GM19395 (cell line): ENCODE data around the gene MACROD2.
"Not testable (repeated sequence)": the region's sequence is repeated elsewhere in the genome, so short reads cannot be mapped to it uniquely, and the experiment has no call there.

ENCODE experiments used
- ATAC-seq: cut with Tn5 transposase; IDR thresholded peaks from one replicate; pipeline ENCODE4 v1.9.1; 2021; ENCODE audit warnings: mild to moderate bottlenecking, moderate library complexity; ENCODE audit not compliant: unreplicated experiment

Gene MACROD2

DNA sequence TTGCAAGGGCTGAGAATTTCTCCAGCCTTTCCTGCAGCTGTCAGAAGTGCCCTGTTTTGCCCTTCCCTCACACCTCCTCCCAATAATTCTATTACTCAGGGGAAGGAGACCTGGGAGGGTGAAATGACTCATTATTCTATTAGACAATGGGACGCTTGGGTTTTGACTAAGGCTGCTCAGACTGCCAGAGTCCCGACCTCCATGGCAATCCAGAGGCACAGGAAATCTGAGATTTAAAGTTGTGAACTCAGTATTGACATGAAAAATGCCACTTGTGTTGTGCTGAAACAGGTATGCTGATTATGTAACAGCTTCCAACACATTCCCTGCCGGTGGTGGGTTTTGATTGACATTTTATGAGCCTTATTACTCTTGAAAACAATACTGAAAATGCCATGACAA is 967.9 kb downstream of the MACROD2 start:
- no peak for ATAC-seq

DNA sequence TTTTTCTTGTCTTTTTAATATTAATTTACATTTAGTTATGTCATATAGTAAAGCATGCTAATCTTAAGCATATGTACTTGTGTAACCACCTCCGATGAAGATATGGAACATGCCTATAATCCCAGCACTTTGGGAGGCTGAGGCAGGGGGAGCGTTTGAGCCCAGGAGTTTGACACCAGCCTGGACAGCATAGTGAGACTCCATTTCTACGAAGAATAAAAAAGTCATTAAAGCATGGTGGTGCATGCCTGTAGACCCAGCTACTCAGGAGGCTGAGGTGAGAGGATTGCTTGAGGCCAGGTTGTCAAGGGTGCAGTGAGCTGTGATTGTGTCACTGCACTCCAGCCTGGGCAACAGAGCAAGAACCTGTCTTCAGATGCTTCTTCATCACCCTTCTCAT is 970.9 kb downstream of the MACROD2 start:
- ATAC-seq, result no peak

DNA sequence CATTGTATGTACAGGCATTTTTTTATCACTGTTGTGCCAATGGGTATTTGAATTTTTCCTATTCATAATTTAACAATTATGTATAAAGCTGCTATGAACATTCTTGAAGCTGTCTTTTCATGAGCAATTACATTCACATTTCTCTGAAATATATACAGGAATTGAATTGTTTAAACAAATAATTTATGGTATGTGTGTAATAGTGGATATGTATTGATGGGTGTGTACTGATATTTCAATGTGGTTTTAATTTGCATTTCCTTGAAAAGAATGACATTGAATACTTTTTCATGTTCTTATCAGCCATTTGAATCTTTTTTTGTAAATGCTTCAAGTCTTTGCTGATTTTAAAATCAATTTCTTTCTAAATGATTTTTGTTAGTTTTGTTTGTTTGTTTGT is 971.5 kb downstream of the MACROD2 start:
- no peak for ATAC-seq

DNA sequence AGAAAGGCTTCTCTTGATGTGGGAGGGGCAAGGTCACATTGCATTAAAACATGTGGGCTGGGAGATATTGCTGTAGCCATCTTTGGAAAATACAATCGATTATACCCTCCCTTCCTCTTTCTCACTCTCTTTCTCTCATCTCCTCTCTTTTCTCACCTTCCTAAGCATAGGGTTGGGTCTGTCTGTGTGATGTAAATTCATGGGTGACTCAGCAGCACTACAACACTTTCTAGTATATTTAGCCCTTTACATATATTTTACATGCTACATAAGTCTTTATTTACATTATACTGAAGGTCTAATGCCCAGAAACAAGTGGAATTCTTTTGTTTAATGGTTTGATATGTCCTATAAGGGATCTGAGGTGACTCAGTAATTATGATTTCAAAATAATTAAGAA is 976.9 kb downstream of the MACROD2 start:
- no peak for ATAC-seq

DNA sequence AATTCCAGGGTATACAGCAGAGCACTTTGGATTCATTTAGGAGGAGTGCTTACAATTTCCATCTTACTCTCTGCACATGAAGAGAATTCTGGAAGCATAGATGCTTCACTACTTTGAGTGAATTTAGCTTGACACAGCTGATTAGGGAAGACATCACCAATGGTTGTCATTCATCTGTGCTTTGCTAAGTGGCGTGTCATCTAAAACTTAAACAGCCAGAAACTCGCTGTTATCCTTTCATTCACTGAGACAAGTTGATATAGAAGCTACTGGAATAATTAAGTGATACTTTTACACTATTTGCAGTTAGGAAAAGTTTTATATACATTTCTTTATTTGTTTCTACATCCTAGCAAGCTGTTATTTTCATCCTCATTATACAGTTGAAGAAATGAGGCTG is 977.4 kb downstream of the MACROD2 start:
- ATAC-seq, result no peak

DNA sequence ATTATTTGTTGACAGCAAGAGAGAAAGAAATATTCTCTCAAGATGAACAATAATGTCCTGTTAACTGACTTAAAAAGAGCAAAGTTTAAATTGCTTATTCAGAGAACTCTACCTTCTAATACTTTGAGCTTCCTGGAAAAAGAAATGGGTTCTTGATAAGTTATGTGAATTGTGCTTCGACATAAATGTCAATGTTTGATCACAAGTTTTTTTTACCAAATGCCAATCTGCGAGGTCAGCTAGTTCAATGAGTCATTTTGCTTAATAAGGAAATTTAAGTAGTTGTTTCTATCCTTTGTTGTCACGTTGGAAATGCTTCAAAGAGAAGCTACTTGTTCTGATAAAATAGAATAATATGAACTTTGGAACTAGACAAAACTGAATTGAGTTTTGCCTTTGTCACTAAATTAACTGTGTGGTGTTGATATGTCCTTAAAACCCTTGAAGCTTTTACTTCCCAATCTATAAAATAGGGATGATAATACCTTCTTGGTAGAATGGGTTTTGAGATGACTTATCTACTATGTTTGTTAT is 984.2 kb downstream of the MACROD2 start:
- no peak for ATAC-seq

DNA sequence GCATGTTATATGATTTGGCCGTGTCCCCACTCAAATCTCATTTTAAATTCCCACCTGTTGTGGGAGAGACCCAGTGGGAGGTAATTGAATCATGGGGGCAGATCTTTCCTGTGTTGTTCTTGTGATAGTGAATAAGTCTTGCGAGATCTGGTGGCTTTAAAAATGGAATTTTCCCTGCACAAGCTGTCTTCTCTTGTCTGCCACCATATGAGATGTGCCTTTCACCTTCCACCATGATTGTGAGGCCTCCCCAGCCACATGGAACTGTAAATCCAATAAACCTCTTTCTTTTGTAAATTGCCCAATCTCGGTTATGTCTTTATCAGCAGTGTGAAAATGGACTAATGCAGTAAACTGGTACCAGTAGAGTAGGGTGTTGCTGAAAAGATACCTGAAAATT is 986.2 kb downstream of the MACROD2 start:
- ATAC-seq, result not testable (repeated sequence)

DNA sequence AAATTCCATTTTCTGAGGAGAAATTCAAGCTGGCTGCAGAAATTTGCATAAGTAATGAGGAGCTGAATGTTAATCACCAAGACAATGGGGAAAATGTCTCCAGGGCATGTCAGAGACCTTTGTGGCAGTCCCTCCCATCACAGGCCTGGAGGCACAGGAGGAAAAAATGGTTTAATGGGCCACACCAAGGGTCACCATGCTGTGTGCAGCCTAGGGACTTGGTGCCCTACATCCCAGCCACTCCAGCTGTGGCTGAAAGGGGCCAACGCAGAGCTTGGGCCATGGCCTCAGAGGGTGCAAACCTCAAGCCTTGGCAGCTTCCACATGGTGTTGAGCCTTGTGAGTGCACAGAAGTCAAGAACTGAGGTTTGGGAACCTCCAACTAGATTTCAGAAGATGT is 987.0 kb downstream of the MACROD2 start:
- ATAC-seq, result not testable (repeated sequence)

DNA sequence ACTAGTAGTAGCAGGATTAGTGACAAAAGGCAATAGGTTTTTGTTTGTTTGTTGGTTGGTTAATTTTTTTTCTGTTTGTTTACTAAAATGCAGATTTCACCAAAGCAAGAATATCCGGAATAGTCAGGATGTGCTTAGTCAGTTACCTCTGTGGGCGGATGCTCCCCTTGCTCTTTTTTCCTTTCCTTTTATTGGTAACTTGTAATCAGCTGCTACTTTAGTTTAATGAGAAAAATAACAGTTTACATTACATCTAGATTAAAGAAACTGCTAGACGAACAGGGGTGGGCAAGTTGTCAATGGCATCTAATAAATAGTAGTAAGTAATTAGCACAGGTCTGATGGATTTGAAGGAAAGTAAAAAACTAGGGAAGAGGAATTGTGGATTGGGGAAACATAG is 989.0 kb downstream of the MACROD2 start:
- ATAC-seq, result no peak

DNA sequence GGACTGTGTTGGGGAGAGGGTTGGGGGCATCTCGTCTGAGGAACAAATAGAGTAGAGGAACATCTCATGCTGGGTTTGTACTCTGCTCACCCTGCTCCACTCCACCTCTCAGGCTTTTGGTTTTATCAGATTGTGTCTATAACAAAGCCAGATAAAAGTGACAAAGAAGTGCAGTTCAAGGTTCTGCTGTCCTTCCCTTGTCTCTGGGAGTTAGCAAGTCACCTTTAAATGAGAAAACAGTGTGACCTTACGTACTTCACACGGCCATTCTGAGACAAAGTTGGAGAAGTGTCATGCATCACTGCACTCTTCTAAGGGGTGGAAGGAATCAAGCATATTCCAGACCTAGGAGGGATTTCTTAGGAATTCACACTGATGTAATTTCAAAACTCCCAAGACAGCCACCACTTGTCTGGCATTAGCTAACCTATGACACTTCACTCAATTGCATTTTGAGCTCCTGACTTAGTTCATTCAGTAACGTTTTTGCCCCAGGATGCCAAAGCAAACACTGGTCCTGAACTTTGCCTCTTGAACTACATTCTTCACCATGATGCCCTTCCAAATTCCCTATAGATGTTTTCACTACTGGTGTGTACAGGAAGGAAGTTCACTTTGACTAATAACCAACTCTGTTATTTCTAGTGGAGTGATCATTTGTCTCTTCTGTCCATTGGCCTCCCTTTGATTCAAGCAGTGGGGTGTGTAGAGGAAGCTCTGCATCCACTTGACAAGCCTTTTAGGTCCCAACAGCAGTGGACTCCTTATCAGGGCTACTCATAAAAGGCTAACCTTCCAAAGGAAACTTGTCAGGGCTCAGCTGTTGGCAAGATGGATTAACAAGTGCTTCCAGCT is 989.7 kb downstream of the MACROD2 start:
- no peak for ATAC-seq

DNA sequence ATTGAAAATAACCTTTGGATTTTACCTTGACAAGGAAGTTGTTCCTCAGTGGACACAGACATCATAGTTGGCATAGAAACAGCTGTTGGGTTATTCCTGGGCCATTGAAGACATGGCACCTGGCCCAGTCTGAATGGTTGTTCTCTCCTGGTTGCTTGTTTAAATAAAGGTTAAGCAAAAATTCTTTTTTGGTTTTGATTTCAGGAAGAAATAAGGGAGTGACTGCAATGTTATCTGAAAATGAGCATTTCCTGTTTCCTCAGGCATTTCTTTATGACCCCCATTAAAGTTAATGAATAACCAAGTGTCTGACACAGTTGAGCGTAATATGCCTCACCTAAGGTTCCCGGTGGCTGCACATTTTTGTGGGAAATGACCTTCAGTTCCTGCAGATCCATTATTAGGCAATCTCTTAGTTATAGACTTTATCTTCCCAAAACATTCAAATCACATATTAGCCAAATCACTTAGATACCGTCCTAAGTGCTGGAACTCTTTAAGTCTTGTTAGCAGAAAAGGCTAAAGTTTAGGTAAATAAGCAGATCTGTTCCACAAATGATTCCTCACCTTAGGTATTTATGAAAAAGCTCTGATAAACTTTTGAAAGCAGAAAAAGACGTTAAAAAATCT is 990.8 kb downstream of the MACROD2 start:
- ATAC-seq, result no peak

DNA sequence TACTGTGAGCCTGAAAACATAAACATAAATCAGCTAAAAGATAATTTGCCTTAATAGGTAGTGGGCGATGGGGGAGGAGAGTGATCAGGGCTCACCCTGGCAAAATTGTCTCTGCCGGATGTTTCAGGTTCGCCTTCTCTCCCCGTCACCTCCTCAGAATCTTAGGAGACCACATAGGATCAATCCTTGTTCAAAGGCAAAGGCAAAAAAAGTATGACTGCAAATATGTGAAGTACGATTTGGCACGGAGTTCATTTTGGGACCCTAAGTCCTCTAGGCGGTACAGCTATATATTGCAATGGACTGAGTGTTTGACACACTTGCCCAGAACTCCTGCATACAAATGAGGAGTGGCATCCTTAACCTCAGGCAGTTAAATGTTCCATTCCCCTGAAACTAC is 991.3 kb downstream of the MACROD2 start:
- ATAC-seq, result no peak

DNA sequence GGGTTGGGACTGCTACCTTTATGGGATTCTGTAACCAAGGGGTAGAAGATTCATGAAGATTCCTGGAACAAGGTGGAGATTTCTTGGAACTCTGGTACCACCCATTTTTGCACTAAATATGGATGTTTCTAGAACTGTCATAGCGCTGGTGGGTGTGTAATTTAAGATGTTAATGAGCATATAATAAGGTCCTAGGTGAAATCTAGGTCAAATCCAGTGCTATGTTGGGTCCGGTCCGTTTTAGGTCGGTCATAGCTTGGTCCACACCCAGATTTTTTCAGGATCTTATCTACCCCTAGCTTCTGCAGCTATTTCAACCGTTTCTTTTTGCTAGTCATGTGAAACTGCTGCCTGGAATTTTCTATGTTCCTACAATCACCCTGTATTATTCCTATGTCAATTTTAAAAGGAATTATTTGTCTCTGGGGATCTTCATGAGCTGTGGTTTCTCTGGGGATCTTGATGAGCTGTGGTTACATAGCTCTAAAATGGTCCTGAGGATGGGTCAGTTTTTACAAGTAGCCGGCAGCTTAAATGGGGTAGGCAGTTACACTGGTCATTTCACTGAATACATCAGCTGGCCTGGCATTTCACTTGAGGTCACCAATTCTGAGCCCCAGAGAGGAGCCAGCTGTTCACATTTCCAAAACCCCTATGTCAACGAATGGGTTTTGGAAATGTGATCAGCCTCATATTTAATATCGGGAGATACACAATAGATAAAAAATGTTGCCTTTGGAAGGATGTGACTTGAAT is 994.4 kb downstream of the MACROD2 start:
- ATAC-seq, result no peak

DNA sequence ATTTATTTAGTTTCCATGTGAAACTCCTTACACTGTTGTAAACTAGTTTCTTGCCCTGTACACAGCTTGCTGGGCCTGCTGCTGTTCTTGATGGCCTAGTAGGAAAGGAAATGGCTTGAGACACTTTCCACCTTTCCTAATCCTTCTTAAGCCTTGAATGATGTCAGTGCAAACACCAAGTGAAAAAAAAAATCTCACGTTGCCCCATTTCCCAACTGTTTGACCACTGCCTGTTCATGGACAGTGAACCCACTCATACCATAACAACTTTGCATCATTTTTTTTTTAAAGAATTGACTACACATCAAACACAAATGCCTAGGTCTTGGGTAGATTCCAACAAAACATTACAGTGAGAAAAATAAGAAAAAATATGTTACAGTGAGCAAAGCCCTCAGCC is 995.7 kb downstream of the MACROD2 start:
- ATAC-seq, result no peak

DNA sequence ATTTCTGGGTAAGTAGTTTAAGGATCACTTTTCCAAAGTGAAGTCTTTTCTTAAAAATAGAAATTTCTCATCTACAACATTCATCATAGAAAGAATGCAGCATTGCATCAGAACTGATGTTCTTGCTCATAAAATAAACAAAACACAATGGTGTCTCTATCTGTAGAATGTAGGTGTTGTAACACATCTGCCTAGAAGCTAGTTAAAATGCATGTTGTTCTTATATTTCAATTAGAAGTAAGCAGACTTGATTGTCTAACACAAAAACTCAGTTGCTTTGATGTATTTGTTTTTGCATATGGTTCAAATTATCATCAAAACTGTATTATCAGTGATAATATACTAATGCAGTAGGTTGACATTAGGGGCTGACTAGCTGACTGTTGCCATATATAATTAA is 996.8 kb downstream of the MACROD2 start:
- ATAC-seq, result no peak

DNA sequence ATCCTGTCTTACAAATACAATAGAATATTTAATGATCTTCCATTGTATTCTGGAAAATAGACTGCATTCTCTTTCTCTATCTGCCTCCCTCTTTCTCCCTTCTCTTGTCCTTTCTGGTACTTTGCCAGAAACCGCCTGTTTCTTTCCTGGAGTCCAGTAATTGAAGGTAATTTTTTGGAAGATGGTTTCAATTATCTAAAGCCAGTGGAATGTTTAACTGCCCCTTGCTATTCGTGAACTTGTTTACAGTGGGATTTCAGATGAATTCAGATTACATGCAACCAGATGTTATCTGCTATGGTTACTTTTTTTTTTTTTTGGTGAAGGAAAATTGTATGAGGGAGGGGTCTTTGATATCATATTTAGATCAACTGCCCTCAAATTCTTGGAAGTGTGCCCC is 997.6 kb downstream of the MACROD2 start:
- ATAC-seq, result no peak

DNA sequence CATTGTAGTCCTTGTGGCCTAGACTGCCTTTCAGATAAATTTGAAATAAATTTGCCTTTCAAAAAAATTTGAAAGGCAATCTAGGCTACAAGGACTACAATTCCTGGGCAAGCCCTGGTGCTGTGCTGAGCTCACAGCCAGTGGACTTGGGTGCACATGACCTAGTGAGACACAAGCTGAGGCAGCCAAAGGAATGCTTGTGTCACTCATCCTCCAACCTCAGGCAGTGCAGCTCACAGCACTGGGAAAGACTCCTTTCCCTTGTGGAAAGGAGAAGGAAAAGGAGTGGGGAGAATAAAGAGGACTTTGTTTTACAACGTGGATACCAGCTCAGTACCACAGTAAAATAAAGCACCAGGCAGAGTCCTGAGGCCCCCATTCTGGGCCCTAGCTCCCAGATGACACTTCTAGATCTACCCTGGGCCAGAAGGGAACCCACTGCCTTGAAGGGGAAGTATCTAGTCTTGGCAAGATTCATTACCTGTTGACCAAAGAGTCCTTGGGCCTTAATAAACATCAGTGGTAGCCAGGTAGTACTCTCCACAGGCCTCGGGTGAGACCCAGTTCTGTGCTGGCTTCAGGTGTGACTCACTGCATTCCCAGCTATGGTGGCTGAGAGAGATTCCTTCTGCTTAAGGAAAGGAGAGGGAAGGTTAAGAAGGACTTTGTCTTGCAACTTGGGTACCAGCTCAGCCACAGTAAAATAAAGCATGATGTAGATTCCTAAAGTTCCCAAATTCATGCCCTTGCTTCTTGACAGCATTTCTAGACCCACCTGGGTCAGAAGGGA is 1001.8 kb downstream of the MACROD2 start:
- ATAC-seq, result no peak

DNA sequence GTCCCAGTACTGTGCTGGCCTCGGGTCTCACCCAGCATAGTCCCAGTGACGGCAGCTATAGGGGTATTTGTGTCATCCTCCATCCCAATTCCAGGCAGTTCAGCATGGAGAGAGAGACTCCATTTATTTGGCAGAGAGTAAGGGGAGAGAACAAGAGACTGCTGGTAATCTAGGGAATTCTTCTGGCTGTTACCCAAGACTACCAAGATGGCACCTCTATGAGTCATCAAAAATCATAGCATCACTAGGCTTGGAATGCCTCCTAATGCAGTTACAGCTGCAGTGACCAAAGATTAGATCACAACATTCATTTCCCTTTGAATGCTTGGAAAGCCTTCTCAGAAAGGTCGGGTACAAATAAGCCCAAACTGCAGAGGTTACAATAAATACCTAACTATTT is 1002.5 kb downstream of the MACROD2 start:
- ATAC-seq, result no peak

DNA sequence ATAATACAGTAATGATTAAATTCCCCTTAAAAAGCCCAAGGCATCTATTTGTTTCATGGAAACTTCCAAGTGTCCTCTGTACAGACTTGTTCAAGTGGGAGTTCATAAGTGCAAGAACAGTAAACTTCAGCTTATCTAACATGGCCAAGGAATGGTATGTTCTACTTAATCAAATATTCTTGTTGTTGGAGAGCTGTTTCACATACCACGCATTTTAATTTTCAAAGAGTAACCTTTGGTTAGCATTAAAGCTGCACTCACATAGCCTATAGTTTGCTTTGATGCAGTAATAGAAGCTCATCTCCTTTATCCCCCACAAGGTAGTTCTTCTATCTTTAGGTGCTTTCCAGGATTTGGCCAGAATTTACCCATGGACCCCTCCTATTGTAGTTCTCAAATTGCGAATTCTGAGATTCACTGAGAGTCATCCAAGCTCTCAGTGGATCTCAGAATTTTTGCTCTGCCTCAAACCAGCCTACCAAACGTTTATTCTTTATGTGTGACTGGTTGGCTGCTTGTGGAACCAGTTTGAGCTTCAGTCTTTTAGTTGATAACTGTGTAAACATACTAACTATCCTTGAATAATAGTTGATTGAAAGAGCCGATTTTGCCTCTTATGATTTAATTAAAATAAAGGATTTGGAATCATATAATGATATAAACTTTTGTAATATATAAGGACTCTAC is 1010.1 kb downstream of the MACROD2 start:
- no peak for ATAC-seq

DNA sequence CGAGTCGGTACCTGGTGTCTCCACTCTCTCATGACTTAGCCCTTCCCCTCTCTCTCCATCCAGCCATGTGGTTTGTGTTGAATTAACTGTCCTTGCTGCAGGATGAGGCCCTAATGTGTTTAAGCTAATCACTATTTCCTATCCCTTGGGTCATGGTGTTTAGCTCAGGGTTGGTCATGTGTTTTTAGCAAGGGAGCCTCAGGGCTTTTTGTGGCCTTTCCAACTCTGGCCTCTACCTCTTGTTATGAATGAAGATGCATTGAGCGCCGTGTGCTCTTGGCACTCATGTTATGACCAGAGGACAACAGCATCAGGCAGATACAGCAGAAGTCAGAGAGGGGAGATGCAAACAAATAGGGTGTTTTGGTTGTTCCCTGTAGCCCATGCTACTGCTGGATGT is 1016.3 kb downstream of the MACROD2 start:
- no peak for ATAC-seq
